ENCODE data around the gene EMX1. TPM values are rescaled to one million over a fixed set of nuclear protein-coding genes. Genes with fewer than 3 reads are reported as not detected.

Gene EMX1
- total and polyA plus RNA-seq, 2 donors (not counting 1 experiment from before 2014, with no cell fraction given) = not detected

DNA sequence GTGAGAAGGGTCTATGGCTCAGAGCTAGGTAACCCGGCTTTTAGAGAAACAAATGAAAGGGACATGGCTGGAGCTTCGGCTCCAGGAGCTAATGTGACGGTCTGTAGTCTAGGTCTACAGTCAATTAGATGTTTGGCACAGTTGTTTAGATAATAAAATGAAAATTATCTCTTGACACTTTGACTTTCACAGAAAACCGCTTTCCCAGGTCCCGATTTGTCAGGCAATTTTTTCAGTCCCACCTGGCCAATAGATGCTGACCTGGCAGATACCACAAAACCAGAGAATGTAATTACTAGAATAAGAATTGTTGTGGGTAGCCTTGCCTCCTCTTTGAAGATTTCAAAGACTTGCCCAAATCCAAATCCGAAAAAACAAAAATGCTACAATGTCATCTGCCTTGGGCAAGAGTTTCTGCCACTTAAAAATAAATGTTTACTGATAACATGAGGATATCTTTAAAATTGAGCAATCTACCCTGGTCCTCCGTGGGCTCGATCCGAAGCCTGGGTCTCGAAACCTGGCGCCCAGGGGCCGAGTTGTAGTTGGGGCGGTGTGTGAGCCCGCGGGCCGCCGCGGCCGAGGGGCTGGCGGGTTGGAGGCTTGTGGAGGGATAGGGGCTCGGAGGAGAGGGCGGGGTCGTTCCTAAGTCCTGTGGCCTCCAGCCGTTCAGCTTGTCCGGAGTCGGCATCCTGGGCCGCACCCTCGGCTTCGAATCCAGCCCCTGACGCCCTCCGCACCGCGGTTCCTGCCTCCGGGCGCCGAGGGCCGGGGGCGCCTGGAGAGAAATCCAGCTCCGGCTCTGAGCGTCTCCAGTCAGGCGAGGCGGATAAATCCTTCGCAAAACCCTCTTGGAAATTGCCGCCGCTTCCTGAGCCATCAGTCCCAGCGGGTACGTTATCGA lies 2.3 kb downstream of the EMX1 start:
- Histone ChIP-seq H4K20me1 (ENCODE audit: control insufficient read depth, extremely low read depth, insufficient read depth, low read length) (no peaks in the 10 kb centered on the region), H2AFZ (ENCODE audit: low read length) (no peak overlapping the region), H3K4me2 (ENCODE audit: extremely low read depth, insufficient read depth, low read length) (peak overlapping the region; percentile 64), H3K79me2 (ENCODE audit: control insufficient read depth, insufficient read depth, low read length) (no peaks in the 10 kb centered on the region), H3K27ac (ENCODE audit: insufficient read depth, low read length) (no peak overlapping the region), H3K4me1 (ENCODE audit: control insufficient read depth, extremely low read depth, insufficient read depth, low read length) (no peaks in the 10 kb centered on the region), H3K27me3 (ENCODE audit: control insufficient read depth, insufficient read depth, low read length) (peaks cover 93% of the 10 kb centered on the region), H3K4me3 (replicated peaks in 1 of 4; ENCODE audit: control extremely low read depth in 1 of 4, insufficient read depth in 1 of 4, low read depth in 3 of 4, low read length in 4 of 4) (no peak overlapping the region), H3K9me3 (ENCODE audit: control insufficient read depth, insufficient read depth, low read depth, low read length) (no peaks in the 10 kb centered on the region), H3K36me3 (ENCODE audit: control insufficient read depth, insufficient read depth, low read length) (no peaks in the 10 kb centered on the region), H3K9ac (ENCODE audit: insufficient read depth, low read length) (no peak overlapping the region)
- TF ChIP-seq EZH2 (IDR thresholded peaks at IDR 0.05; ENCODE audit: low read length, missing control alignments) = no peak
- TF ChIP-seq, protein P1, sequence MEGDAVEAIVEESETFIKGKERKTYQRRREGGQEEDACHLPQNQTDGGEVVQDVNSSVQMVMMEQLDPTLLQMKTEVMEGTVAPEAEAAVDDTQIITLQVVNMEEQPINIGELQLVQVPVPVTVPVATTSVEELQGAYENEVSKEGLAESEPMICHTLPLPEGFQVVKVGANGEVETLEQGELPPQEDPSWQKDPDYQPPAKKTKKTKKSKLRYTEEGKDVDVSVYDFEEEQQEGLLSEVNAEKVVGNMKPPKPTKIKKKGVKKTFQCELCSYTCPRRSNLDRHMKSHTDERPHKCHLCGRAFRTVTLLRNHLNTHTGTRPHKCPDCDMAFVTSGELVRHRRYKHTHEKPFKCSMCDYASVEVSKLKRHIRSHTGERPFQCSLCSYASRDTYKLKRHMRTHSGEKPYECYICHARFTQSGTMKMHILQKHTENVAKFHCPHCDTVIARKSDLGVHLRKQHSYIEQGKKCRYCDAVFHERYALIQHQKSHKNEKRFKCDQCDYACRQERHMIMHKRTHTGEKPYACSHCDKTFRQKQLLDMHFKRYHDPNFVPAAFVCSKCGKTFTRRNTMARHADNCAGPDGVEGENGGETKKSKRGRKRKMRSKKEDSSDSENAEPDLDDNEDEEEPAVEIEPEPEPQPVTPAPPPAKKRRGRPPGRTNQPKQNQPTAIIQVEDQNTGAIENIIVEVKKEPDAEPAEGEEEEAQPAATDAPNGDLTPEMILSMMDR (conservative IDR thresholded peaks at IDR 0.05 in 1 of 2, IDR thresholded peaks at IDR 0.05 in 1 of 2; ENCODE audit: low read depth in 1 of 2, low read length in 2 of 2) = no peak
- peak in 1 of 2 donors; percentile 22 for DNase-seq (ENCODE audit: low read depth in 2 of 2)

DNA sequence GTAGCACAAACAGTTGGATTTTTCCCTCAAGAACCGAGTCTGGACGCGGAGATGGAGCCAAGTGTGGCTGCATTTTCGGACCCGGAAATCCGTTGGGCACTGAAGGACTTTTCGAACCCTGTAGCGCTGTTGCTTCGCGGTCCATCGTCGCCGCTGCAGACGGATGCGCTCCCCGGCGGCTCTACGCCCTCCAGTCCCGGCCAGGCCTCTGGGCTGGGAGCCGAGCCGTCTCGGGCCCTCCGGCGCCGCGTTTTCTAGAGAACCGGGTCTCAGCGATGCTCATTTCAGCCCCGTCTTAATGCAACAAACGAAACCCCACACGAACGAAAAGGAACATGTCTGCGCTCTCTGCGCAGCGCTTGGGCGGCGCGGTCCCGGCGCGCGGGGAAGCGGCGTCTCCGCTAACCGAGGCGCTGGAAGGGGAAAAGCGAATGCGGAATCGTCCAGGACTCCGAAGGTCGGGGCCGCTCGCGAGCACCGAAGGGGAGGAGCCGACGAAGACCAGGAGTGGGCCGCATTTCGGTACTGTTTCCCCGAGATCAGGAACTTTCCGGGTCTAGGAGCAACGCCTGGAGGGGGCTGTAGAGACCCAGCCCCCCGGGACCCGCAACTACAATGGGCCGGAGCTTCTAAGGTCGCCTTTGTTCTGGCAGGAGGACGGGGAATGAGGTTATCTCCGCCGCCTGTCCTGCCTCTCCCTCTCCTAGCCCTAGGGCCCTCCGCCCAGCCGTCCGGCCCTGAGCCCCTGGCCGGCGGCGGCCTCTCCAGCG lies 3.2 kb downstream of the EMX1 start:
- Histone ChIP-seq H3K27ac (ENCODE audit: insufficient read depth, low read length) (no peak overlapping the region), H3K79me2 (ENCODE audit: control insufficient read depth, insufficient read depth, low read length) (no peaks in the 10 kb centered on the region), H3K9me3 (ENCODE audit: control insufficient read depth, insufficient read depth, low read depth, low read length) (no peaks in the 10 kb centered on the region), H3K4me2 (ENCODE audit: extremely low read depth, insufficient read depth, low read length) (peak overlapping the region; percentile 64), H3K4me1 (ENCODE audit: control insufficient read depth, extremely low read depth, insufficient read depth, low read length) (no peaks in the 10 kb centered on the region), H4K20me1 (ENCODE audit: control insufficient read depth, extremely low read depth, insufficient read depth, low read length) (no peaks in the 10 kb centered on the region), H3K4me3 (replicated peaks in 1 of 4; ENCODE audit: control extremely low read depth in 1 of 4, insufficient read depth in 1 of 4, low read depth in 3 of 4, low read length in 4 of 4) (peak overlapping the region in 2 of 4 experiments; percentile 4 to 17), H2AFZ (ENCODE audit: low read length) (no peak overlapping the region), H3K36me3 (ENCODE audit: control insufficient read depth, insufficient read depth, low read length) (no peaks in the 10 kb centered on the region), H3K27me3 (ENCODE audit: control insufficient read depth, insufficient read depth, low read length) (peaks cover 93% of the 10 kb centered on the region), H3K9ac (ENCODE audit: insufficient read depth, low read length) (no peak overlapping the region)
- peak; percentile 32 to 33 for DNase-seq (ENCODE audit: low read depth in 2 of 2)
- TF ChIP-seq EZH2 (IDR thresholded peaks at IDR 0.05; ENCODE audit: low read length, missing control alignments) = peak; percentile 99
- TF ChIP-seq, protein P1 (conservative IDR thresholded peaks at IDR 0.05 in 1 of 2, IDR thresholded peaks at IDR 0.05 in 1 of 2; ENCODE audit: low read depth in 1 of 2, low read length in 2 of 2) = no peak
